GM19099 (cell line): ENCODE measurements around the gene MIER1.

Source experiments
- POLR2A ChIP-seq: IDR thresholded peaks from 3 replicates; pipeline ENCODE4 v1.6.1; 2011; ENCODE audit warnings: low read depth; ENCODE audit not compliant: insufficient read length; ENCODE audit errors: extremely low read depth

MIER1 gene

DNA sequence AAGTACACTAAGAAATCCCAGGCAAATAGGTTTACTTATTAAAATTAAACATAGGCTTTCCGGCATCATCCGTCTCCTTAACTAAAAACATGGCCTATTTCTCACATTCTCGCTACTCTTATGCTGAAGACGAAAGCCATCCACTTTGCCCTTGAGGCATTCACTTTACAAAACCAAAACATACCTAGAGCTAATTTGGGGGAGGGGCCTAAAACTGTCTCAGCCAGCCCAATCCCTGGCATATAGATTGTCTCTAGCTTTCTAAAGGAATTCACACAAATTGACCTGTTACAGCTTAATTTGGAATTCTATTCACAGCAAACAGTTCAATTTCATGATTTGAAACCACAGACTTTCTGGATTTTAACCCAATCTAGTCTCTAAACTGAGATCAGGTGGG lies 94.3 kb downstream of the MIER1 start:
- no peak for TF ChIP-seq POLR2A

DNA sequence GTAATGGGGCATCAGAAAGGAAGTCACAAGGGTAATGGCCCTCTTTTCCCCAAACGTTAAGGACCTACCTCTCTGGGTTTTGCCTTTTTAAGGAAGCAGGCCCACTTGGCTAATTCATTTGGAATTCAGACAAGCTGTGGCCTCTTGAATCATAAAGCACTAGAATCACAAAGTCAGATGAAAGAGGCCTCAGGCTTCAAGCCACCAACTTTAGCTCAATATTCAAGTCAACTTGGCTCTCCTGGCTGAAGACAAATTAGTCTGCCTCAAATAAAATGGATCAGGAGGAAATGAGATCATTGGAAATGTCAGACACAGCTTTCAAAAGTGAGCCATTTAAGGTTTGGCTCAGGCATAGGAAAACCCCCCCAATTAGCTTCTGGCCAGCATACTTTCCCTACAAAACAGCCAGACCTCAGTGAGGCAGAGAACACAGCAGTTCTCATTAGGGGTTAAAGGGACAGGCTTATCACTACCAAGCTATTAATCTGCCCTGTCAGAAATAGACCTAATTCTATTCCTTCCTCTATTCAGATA lies 94.9 kb downstream of the MIER1 start:
- no peak for TF ChIP-seq POLR2A

DNA sequence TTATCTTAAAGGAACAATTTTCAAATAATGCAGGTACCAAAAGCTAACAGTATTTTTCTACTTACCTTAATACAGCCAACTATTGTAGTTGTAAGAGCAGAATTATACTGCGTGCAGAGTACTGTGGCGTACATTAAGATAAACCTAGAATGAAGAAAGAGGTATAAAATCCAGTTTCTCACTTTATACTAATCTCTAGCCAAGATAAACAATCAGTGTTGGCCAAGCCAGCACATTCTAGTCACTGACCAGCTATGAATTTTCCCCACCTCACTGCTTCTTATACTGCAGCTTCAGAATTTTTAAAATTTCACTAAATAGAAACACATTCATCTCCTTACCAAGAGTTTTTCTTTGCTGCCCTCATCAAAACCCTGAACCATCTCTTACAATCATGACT lies 95.5 kb downstream of the MIER1 start:
- no peak for TF ChIP-seq POLR2A

DNA sequence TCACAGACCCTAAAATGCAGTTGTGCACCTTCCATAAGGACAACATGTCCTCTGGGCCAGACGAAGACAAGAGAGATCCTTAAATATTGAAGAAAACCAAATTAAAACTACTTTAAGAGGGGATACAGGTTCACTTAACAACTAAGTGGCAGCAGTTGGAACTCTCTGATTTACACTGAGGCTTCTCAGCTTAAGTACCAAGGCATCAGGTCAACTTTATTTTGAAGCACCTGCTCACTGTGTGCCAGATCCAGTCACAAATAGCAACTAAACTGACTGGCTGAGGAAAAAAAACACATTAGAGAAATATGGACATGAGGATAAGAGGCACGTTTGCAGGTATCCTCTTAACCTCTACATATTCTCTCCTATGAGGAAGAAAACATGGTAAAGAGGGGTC lies 96.0 kb downstream of the MIER1 start:
- no peak for TF ChIP-seq POLR2A

DNA sequence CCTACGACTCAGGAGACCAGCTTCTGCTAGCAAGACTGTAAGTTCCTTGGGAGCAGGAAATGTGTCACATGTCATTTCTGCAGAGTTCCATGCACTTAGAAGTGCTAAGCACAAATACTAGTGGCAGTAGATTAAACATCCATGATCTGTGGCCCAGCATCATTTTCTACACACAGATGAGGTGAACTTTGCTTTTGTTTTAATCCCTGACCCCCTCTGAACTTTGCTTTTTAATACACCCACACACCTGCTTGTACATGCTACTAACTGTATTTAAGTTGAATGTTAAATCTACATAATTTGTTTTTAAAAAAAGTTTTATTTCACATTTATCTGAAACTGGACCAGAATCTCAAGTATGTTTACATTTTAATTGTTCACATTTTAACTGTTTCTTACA lies 104.7 kb downstream of the MIER1 start:
- TF ChIP-seq POLR2A = no peak

DNA sequence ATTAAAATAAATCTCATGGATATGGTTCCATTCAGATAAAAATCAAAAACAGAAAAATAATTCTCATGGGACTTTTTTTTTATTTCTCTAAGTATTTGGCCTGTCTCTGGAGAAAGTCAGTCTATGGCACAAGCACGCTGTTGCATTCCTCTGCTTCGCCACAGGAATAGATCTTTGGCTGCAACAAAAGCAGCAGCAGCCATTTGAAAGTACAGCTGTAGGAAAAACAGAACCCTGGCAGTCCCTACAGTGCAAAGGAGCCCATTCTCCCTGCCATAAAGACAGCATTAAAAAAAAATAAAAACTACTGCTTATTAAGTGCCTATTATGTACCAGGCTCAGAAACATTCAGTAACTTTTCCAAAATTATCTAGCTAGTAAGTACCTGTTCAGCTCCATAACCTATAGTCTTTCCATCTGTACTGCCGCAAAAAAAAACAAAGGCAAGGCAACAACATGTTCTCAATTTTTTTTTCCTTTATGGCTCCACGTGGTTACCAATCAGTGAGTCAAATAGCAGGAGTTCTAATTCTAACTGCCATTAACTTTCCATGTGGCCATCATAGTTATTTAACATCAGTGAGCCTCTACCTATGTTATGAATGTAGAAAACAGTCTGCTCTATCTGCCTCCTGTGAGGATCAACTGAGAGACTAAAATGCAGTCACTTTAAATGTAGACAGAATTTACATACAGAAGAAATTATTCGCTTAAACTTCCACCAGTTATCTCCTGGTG lies 106.5 kb downstream of the MIER1 start:
- TF ChIP-seq POLR2A = no peak

DNA sequence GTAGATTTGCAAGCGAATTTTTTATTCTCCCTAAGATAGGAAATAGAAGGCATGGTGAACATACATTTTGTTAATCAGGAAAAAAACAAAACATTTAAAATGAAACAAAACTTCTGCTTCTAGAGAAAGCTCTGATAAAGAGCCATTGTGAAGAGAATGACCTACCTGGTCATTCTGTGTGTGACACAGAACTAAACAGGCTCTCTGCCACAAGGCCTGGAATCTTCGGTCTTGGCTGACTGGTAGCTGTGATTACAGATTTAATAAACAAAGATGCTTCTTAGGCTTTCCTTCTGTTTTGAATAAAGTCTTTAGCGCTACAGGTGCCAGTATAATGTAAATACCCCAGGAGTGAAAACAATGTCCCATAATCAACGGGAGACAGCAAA lies 107.1 kb downstream of the MIER1 start:
- no peak for TF ChIP-seq POLR2A
